Measurements from ENCODE around the gene AP1G1. TPM values are rescaled to one million over a fixed set of nuclear protein-coding genes. Genes with fewer than 3 reads are reported as not detected.

Gene AP1G1
- 47.9 to 60.1 TPM (median 49.0 TPM) in 5 replicates for total RNA-seq (2022; extraction: Qiagen RNA extraction; ENCODE audit: low read depth)

DNA sequence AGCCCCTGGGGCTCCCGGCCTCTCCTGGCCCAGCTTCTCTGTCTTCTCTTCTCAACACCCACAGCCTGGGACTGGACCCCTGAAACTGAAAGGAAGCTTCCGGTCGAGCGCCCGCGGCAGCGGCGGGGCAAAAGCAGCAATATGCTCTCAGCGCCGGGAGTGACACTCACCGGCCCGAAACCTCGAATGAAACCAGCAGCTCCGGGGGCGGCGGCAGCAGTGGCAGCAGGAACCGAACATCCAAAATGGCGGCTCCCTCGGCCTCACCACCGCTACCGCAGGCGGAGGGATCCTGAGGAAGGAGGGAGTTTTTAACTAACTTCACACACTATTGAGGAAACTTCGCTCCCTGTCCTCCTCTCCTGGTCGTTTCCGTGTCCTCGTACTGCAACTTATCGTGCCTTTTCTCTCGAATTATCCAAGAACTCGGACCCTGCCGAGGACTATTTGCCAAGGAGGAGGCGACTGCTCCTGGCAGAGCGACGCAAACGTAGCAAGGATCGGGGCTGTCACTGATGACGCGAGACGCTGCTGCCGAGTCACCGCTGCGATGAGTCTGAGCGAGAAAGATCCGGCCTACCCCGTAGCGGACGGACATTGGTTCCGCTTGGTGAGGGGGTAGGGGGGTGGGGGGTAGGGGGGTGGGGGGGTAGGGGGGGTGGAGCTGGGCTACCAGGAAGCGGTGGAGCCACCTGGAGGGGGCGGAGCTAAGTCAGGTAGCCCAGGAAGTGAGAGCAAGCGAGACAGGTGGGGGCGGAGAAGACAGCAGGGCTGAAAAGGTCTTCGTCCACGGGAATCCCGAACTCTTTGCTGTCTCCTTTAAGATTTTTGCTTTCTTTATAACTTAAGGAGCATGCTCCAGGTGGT, at the start of gene AP1G1:
AP1G1 (minus strand) TSS at position 242 of the 867 bp plus-strand sequence. CDS start 19,355 bp downstream, outside the sequence.

DNA sequence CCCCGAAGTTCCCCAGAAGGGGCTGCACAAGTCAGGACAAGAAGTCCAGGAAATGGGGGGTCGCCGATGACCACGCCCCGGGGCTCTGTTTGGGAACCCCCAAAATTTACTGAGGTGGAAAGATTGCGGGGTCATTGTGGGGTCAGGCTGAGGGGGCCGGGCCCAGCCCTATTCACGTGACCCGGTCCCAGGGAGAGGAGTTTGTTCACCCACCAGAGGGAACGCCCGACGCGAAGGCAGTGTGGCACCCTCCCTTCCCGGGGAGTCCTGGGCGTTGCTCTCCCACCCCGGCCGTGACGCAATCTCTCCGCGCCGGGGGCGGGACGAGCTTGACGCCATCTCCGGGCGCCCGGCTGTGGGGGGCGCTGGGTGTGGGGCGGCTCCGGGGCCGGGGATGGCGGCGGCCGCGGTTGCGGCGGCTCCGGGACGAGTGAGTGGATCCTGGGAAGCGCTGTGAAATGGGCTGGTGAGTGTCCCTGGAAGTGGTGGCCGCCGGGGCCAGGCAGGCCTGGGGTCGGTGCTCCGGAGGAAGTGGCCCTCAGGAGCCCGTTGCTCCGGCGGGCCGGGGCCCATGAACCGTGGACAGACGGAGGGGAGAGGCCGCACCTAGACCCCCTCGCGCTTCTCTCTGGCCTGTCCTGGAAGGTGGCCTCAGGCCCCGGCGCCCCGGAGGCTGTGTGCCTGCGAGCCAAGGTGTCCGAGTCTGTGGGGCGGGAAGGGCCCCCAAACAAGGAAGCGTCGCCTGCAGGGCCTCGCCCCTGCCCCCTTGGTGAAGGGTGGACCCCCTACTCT, 37.2 kb upstream of the AP1G1 start, which contains the start of gene ATXN1L:
ATXN1L (plus strand) TSS at position 338 of the 792 bp plus-strand sequence. CDS start 3,765 bp downstream, outside the sequence.

DNA sequence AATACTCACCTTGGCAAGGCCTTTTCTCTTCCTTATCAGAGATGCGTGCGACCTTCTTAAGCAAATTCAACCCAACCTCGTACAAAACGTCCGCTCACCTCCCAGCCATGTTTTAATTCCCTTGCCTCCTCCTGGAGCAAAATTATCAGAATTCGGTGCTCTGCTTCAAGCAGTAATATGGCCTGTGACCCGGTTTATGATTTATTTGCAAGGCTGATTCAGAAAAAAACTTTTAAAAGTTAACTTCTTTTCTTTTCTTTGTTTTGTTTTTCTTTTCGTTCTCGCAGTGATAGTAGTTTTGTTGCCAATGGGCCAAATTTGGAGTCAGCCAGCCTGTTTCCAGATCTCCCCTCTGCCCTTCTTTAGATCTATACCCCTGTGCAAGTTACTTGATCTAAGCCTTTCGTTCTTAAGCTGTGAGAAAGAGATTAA, 84.3 kb downstream of the AP1G1 start, which contains the start of gene PHLPP2:
PHLPP2 (minus strand) TSS at position 382 of the 432 bp plus-strand sequence. CDS start 9,906 bp downstream, outside the sequence.

Other genes starting within 250 kb of the AP1G1 start
- 0.04 TPM in 1 of 5 replicates, not detected in the others for gene TAT, start 231.7 kb downstream of the AP1G1 start, total RNA-seq (2022; extraction: Qiagen RNA extraction; ENCODE audit: low read depth)
- gene MARVELD3, start 182.7 kb downstream of the AP1G1 start, total RNA-seq (2022; extraction: Qiagen RNA extraction; ENCODE audit: low read depth): 0.08 to 0.52 TPM (median 0.41 TPM) in 4 of 5 replicates, not detected in the other
- gene PHLPP2, start 84.1 kb downstream of the AP1G1 start, total RNA-seq (2022; extraction: Qiagen RNA extraction; ENCODE audit: low read depth): 8.2 to 11.9 TPM (median 9.8 TPM) in 5 replicates
- 13.5 to 19.6 TPM (median 16.3 TPM) in 5 replicates for gene ATXN1L, start 37.1 kb upstream of the AP1G1 start, total RNA-seq (2022; extraction: Qiagen RNA extraction; ENCODE audit: low read depth)
- gene ZNF821, start 75.3 kb upstream of the AP1G1 start, total RNA-seq (2022; extraction: Qiagen RNA extraction; ENCODE audit: low read depth): 2.9 to 4.7 TPM (median 4.1 TPM) in 5 replicates
- 155 to 188 TPM (median 168 TPM) in 5 replicates for gene IST1, start 86.7 kb upstream of the AP1G1 start, total RNA-seq (2022; extraction: Qiagen RNA extraction; ENCODE audit: low read depth)
- not detected in 5 replicates for gene PKD1L3, start 191.6 kb upstream of the AP1G1 start, total RNA-seq (2022; extraction: Qiagen RNA extraction; ENCODE audit: low read depth)
- gene DHODH, start 199.9 kb upstream of the AP1G1 start, total RNA-seq (2022; extraction: Qiagen RNA extraction; ENCODE audit: low read depth): 11.5 to 15.6 TPM (median 14.2 TPM) in 5 replicates
- gene HP, start 245.7 kb upstream of the AP1G1 start, total RNA-seq (2022; extraction: Qiagen RNA extraction; ENCODE audit: low read depth): 0.51 TPM in 1 of 5 replicates, not detected in the others

Data from A549 treated with ZK216348 at 1 μM for 4 hours (cell line).